AG04449 (cell line): ENCODE measurements around the gene MBNL2.

Experiments used
- CTCF ChIA-PET: fragments of 350-600 bp; formaldehyde crosslinking; extraction: SDS; loops from one replicate; lab custom pipeline; 2021; ENCODE audit warnings: antibody characterized with exemption; lab: Yijun Ruan, JAX
- POLR2A ChIA-PET: fragments of 400-600, 350-600 bp; formaldehyde crosslinking; extraction: SDS; loops from one replicate; lab custom pipeline; 2020; ENCODE audit warnings: antibody characterized with exemption, inconsistent platforms; lab: Yijun Ruan, JAX
- DNase-seq: peaks from one replicate; pipeline ENCODE4 v3.0.0-alpha.2; 2010; ENCODE audit warnings: low read depth, low spot score
- H3K4me3 ChIP-seq: 2 replicates; pipeline ENCODE4 v1.5.1; 2011; ENCODE audit warnings: low read depth, mild to moderate bottlenecking, control low read depth, low read length
- CTCF ChIP-seq: IDR thresholded peaks from one replicate; pipeline ENCODE4 v1.5.1; 2011; ENCODE audit warnings: mild to moderate bottlenecking, moderate library complexity, low read length, control low read depth, inconsistent platforms; ENCODE audit not compliant: insufficient read depth; ENCODE audit errors: missing control alignments

Gene MBNL2

GRCh38 chr13:97431171-97431764 is 209.1 kb downstream of the MBNL2 start:
- DNase-seq: no peak
- no peak overlapping the region for H3K4me3 ChIP-seq
- ChIA-PET CTCF (no interaction called here), POLR2A (no interaction called here)
- no peak for TF ChIP-seq CTCF

- no peak for TF ChIP-seq CTCF
- POLR2A ChIA-PET: interaction anchor here (0.7 to 0.9 kb wide), 6 partner anchors 24 to 209 kb away, joined by 3 read pairs; no protein-coding TSS in a partner anchor
- H3K4me3 ChIP-seq: peak overlapping the region; percentile 90
- DNase-seq: no peak
- CTCF ChIA-PET: interaction anchor here (1.2 to 2.4 kb wide), 3 partner anchors 11 to 368 kb away, joined by 3 to 6 read pairs (median 5); no protein-coding TSS in a partner anchor
Measured at GRCh38 chr13:97432232-97432916, 210.2 kb downstream of the MBNL2 start.

- no peak for TF ChIP-seq CTCF
- DNase-seq: peak; percentile 100
- CTCF ChIA-PET: interaction anchor here (1.1 to 2.4 kb wide), 5 partner anchors 10 to 367 kb away, joined by 3 to 6 read pairs (median 3); no protein-coding TSS in a partner anchor
Measured at GRCh38 chr13:97432917-97433726, 211.0 kb downstream of the MBNL2 start.

GRCh38 chr13:97433727-97434396 is 211.7 kb downstream of the MBNL2 start, which contains the start of gene RAP2A:
Gene RAP2A, plus strand, starts transcription at chr13:97434169. Its CDS starts 302 bp downstream, at chr13:97434471.
- ChIA-PET POLR2A (interaction anchor here (0.6 to 1.3 kb wide), 3 partner anchors 38 to 202 kb away, joined by 3 to 4 read pairs (median 4); no protein-coding TSS in a partner anchor), CTCF (interaction anchor here (1.1 to 2.4 kb wide), 5 partner anchors 9 to 367 kb away, joined by 3 to 6 read pairs (median 3); no protein-coding TSS in a partner anchor)
- DNase-seq: peak; percentile 45
- H3K4me3 ChIP-seq: peak within 1 kb of the TSS; percentile 94
- no peak for TF ChIP-seq CTCF

More at GRCh38 chr13:97432917-97433726, 211.0 kb downstream of the MBNL2 start:
- H3K4me3 ChIP-seq: peak overlapping the region; percentile 94
- POLR2A ChIA-PET: interaction anchor here (0.6 to 1.3 kb wide), 8 partner anchors 23 to 209 kb away, joined by 3 to 4 read pairs (median 3); no protein-coding TSS in a partner anchor

- DNase-seq: no peak
- TF ChIP-seq CTCF: no peak
- CTCF ChIA-PET: interaction anchor here (1.1 to 2.4 kb wide), 2 partner anchors 212 to 366 kb away, joined by 3 to 6 read pairs; no protein-coding TSS in a partner anchor
- POLR2A ChIA-PET: interaction anchor here (0.6 to 1.3 kb wide), 2 partner anchors 39 to 203 kb away, joined by 3 to 4 read pairs; no protein-coding TSS in a partner anchor
- H3K4me3 ChIP-seq: peak overlapping the region; percentile 79
Measured at GRCh38 chr13:97434397-97435201, 212.5 kb downstream of the MBNL2 start.
